Epidermal melanocyte (primary cell): Measurements from ENCODE around the gene PNPLA5.

Source experiments
- DNase-seq: peaks from one replicate; pipeline ENCODE4 v3.0.0; 2011; ENCODE audit warnings: low spot score; ENCODE audit not compliant: insufficient read length

PNPLA5 gene

GRCh38 chr22:43854786-43855271 lies 37.0 kb downstream of the PNPLA5 start:
- DNase-seq = no peak

GRCh38 chr22:43854121-43854785 lies 37.6 kb downstream of the PNPLA5 start:
- no peak for DNase-seq

- no peak for DNase-seq
These were observed 38.4 kb downstream of the PNPLA5 start for GRCh38 chr22:43853328-43853931.

- DNase-seq = no peak
These were observed 39.1 kb downstream of the PNPLA5 start for GRCh38 chr22:43852573-43853327.

GRCh38 chr22:43851979-43852307 lies 39.9 kb downstream of the PNPLA5 start:
- DNase-seq = no peak

- DNase-seq = no peak
These were observed 40.5 kb downstream of the PNPLA5 start for GRCh38 chr22:43851058-43851978.

- DNase-seq = no peak
These were observed 41.3 kb downstream of the PNPLA5 start for GRCh38 chr22:43850529-43850928.

GRCh38 chr22:43849731-43850130 lies 42.1 kb downstream of the PNPLA5 start:
- no peak for DNase-seq

GRCh38 chr22:43848366-43849171 lies 43.2 kb downstream of the PNPLA5 start:
- DNase-seq = no peak

- no peak for DNase-seq
These were observed 44.2 kb downstream of the PNPLA5 start for GRCh38 chr22:43847376-43848289.

GRCh38 chr22:43846966-43847365 lies 44.8 kb downstream of the PNPLA5 start:
- DNase-seq = no peak

- DNase-seq = no peak
These were observed 45.8 kb downstream of the PNPLA5 start for GRCh38 chr22:43845981-43846380.

GRCh38 chr22:43844560-43845545 lies 47.0 kb downstream of the PNPLA5 start:
- no peak for DNase-seq

- no peak for DNase-seq
These were observed 47.9 kb downstream of the PNPLA5 start for GRCh38 chr22:43843783-43844530.

GRCh38 chr22:43841742-43842141 lies 50.1 kb downstream of the PNPLA5 start:
- DNase-seq = no peak

GRCh38 chr22:43840851-43841250 lies 51.0 kb downstream of the PNPLA5 start:
- DNase-seq = no peak

- DNase-seq = no peak
These were observed 51.4 kb downstream of the PNPLA5 start for GRCh38 chr22:43840431-43840830.

- no peak for DNase-seq
These were observed 52.0 kb downstream of the PNPLA5 start for GRCh38 chr22:43839781-43840180.
